Activated T-cell treated with anti-CD3 and anti-CD28 coated beads for 1 hour (primary cell): ENCODE results near the gene FOXQ1.

Experiments
- DNase-seq: peaks from one replicate; pipeline ENCODE4 v3.0.0-alpha.2; 2020; ENCODE audit warnings: low read depth

FOXQ1 gene

GRCh38 chr6:1311400-1312202 is at the start of gene FOXQ1:
FOXQ1 (plus strand) TSS chr6:1312098; CDS start chr6:1312705, 607 bp downstream.
- no peak for DNase-seq

- no peak for DNase-seq
These were observed 49.2 kb upstream of the FOXQ1 start for GRCh38 chr6:1262704-1263038.

- no peak for DNase-seq
These were observed 48.7 kb upstream of the FOXQ1 start for GRCh38 chr6:1263039-1263849.

- no peak for DNase-seq
These were observed 48.0 kb upstream of the FOXQ1 start for GRCh38 chr6:1263850-1264377.

GRCh38 chr6:1264619-1265445 is 47.1 kb upstream of the FOXQ1 start:
- no peak for DNase-seq

GRCh38 chr6:1266686-1267056 is 45.2 kb upstream of the FOXQ1 start:
- no peak for DNase-seq

GRCh38 chr6:1267057-1267732 is 44.7 kb upstream of the FOXQ1 start:
- no peak for DNase-seq

- no peak for DNase-seq
These were observed 43.8 kb upstream of the FOXQ1 start for GRCh38 chr6:1267790-1268762.

- no peak for DNase-seq
These were observed 40.7 kb upstream of the FOXQ1 start for GRCh38 chr6:1271071-1271763.

GRCh38 chr6:1278061-1278720 is 33.7 kb upstream of the FOXQ1 start:
- no peak for DNase-seq

GRCh38 chr6:1279065-1279464 is 32.8 kb upstream of the FOXQ1 start:
- DNase-seq: no peak

GRCh38 chr6:1280666-1281300 is 31.1 kb upstream of the FOXQ1 start:
- no peak for DNase-seq

GRCh38 chr6:1281746-1282145 is 30.2 kb upstream of the FOXQ1 start:
- DNase-seq: no peak

GRCh38 chr6:1283501-1283900 is 28.4 kb upstream of the FOXQ1 start:
- DNase-seq: no peak

- no peak for DNase-seq
These were observed 26.3 kb upstream of the FOXQ1 start for GRCh38 chr6:1285556-1285955.

GRCh38 chr6:1285956-1286355 is 25.9 kb upstream of the FOXQ1 start:
- no peak for DNase-seq

- DNase-seq: no peak
These were observed 24.8 kb upstream of the FOXQ1 start for GRCh38 chr6:1287103-1287591.

- DNase-seq: no peak
These were observed 21.8 kb upstream of the FOXQ1 start for GRCh38 chr6:1290086-1290485.

GRCh38 chr6:1290805-1291204 is 21.1 kb upstream of the FOXQ1 start:
- DNase-seq: no peak
